ENCODE results near the gene CACNA1I. TPM values are rescaled to one million over a fixed set of nuclear protein-coding genes. Genes with fewer than 3 reads are reported as not detected.

The CACNA1I gene
- total RNA-seq, 4 donors from 2014 or later = under 0.01 to 0.39 (median 0.33) TPM; not detected in 1

DNA sequence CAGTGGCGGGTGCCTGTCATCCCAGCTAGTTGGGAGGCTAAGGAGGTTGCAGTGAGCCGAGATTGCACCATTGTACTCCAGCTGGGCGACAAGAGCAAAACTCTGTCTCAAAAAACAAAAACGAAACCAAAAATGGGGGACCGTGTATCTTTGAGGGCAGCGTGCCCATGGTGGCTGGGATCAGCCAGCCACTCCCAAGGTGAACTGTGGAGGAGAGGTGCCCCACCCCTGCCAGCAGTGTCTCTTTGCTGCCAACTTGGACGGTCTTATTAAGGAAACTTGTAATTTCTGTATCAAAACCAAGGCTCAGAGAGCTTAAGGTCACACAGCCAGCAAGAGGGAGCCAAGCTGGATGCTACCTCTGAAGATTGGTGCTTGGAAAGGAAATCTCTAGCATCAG is 147.7 kb downstream of the CACNA1I start:
- WGBS = 87% methylated on average over 7 of the region's 7 CpGs

GRCh38 chr22:39718921-39719475 is 148.4 kb downstream of the CACNA1I start:
- TF ChIP-seq POLR2AphosphoS5 (IDR thresholded peaks at IDR 0.05) (no peak), POLR2A (IDR thresholded peaks at IDR 0.05; ENCODE audit: low read depth) (no peak), EP300 (IDR thresholded peaks at IDR 0.05) (no peak)
- TF ChIP-seq, protein P1, sequence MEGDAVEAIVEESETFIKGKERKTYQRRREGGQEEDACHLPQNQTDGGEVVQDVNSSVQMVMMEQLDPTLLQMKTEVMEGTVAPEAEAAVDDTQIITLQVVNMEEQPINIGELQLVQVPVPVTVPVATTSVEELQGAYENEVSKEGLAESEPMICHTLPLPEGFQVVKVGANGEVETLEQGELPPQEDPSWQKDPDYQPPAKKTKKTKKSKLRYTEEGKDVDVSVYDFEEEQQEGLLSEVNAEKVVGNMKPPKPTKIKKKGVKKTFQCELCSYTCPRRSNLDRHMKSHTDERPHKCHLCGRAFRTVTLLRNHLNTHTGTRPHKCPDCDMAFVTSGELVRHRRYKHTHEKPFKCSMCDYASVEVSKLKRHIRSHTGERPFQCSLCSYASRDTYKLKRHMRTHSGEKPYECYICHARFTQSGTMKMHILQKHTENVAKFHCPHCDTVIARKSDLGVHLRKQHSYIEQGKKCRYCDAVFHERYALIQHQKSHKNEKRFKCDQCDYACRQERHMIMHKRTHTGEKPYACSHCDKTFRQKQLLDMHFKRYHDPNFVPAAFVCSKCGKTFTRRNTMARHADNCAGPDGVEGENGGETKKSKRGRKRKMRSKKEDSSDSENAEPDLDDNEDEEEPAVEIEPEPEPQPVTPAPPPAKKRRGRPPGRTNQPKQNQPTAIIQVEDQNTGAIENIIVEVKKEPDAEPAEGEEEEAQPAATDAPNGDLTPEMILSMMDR (IDR thresholded peaks at IDR 0.05) = no peak
- DNase-seq (ENCODE audit: extremely low spot score) = no peak
- H3K27me3 ChIP-seq = peaks cover 0 to 25% (median 0%) of the 10 kb centered on the region in 4 donors
- intact Hi-C loops (cut with DNase I) = no loop called here
- no peaks in the 10 kb centered on the region for H3K4me1 ChIP-seq
- no peaks in the 10 kb centered on the region for H3K36me3 ChIP-seq
- WGBS = 95% methylated on average over 6 of the region's 8 CpGs
- H3K4me3 ChIP-seq = no peak overlapping the region
- no peaks in the 10 kb centered on the region for H3K9me3 ChIP-seq
- no peak overlapping the region for H3K27ac ChIP-seq (replicated peaks in 1 of 4)

More for the DNA sequence above, 147.7 kb downstream of the CACNA1I start:
- H3K27me3 ChIP-seq = peaks cover 0 to 19% (median 0%) of the 10 kb centered on the region in 4 donors
- no peak for DNase-seq (ENCODE audit: extremely low spot score)
- H3K27ac ChIP-seq (replicated peaks in 1 of 4) = no peak overlapping the region
- H3K9me3 ChIP-seq = no peaks in the 10 kb centered on the region
- no peak overlapping the region for H3K4me3 ChIP-seq
- no peaks in the 10 kb centered on the region for H3K4me1 ChIP-seq
- intact Hi-C loops (cut with DNase I) = no loop called here
- TF ChIP-seq POLR2AphosphoS5 (IDR thresholded peaks at IDR 0.05) (no peak), EP300 (IDR thresholded peaks at IDR 0.05) (no peak), POLR2A (IDR thresholded peaks at IDR 0.05; ENCODE audit: low read depth) (no peak)
- TF ChIP-seq, protein P1 (IDR thresholded peaks at IDR 0.05) = no peak
- H3K36me3 ChIP-seq = no peaks in the 10 kb centered on the region

DNA sequence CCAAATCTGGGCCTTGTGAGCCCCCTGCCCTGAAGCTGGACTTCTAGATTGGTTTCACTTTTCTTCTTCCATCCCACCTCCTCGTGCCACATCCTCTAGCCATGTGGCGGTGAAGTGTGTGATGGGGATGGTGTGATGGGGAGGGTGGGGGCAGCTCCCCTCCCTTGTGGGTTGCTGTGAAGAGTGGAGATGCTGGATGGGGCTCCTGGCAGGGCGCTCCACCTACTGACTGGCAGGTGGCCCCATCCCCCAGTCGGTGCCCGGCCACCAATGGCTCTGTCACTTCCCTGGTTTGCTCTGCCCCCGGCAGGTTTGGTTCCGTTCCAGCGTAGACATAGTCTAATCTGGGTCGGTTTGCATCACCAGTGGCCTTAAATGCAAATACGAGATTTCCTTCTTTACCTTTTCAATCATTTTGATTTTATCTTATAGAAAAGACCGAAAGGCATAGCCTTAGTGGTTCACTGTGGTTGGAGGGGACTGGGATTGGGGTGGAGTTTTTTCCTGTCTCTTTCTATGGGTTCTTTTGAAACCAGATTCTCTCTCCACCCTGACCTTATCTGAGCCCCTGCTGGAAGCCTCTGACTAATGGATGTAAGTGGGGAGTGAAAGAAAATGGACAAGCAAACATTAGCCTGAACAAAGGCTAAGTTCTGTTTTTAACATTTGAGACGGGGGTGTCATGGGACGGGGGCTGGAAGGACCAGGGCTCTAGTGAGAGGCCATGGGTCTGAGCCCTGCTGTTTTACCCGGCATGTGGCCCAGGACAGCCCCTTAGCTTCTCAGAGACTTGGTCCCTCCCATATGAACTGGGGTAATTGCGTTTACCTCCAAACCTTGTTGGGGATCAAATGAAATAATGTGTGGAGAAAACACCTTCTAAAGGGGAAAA is 149.3 kb downstream of the CACNA1I start:
- no peak overlapping the region for H3K4me3 ChIP-seq
- peaks cover 0 to 33% (median 0%) of the 10 kb centered on the region in 4 donors for H3K27me3 ChIP-seq
- no peak for DNase-seq (ENCODE audit: extremely low spot score)
- TF ChIP-seq POLR2AphosphoS5 (IDR thresholded peaks at IDR 0.05) (no peak), POLR2A (IDR thresholded peaks at IDR 0.05; ENCODE audit: low read depth) (no peak), EP300 (IDR thresholded peaks at IDR 0.05) (no peak)
- TF ChIP-seq, protein P1 (IDR thresholded peaks at IDR 0.05) = no peak
- H3K9me3 ChIP-seq = no peaks in the 10 kb centered on the region
- H3K27ac ChIP-seq (replicated peaks in 1 of 4) = no peak overlapping the region
- no peaks in the 10 kb centered on the region for H3K36me3 ChIP-seq
- H3K4me1 ChIP-seq = no peaks in the 10 kb centered on the region
- intact Hi-C loops (cut with DNase I) = no loop called here
- 82% methylated on average over 14 of the region's 15 CpGs for WGBS

DNA sequence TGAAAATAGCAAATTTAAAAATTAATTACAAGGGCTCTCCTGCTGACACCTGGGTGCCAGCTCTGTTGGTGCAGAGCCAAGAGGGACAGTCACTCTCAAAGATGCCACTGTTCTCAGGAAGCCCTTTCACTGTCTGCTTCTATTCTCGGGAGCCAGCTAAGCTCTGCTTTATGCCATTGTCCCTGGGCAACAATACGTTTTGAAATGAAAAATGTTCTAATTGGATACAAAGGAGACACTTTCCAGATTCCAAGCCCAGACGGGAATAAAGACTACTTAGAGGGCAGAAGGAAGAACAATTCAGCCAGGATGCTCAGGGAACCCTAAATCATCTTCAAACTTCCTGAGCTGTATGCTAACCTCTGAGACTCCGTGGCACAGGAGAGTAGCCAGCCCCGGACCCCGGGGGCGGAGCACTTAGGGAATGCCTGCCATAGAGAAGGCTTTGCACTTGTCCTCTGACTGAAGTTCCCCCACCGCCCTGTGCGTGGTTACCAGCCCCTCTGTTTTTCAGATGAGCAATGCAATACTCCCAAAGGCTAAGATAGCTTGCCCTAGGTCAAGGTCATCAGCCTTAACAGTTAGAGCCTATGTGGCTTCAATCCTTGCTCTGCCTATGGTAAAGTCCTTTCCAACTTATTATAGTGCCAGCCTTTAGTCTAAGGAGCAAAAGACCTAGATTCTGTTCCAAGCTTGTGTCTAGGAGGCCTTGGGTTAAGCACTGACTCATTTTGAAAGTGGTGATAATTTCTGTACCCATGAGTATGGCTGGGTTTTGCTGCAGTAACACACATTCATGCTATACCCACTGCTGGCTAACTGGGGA is 150.9 kb downstream of the CACNA1I start:
- no peaks in the 10 kb centered on the region for H3K9me3 ChIP-seq
- no peak for TF ChIP-seq EP300 (IDR thresholded peaks at IDR 0.05)
- no peak for TF ChIP-seq POLR2AphosphoS5 (IDR thresholded peaks at IDR 0.05)
- TF ChIP-seq, protein P1 (IDR thresholded peaks at IDR 0.05) = no peak
- no peak for TF ChIP-seq POLR2A (IDR thresholded peaks at IDR 0.05; ENCODE audit: low read depth)
- H3K27ac ChIP-seq (replicated peaks in 1 of 4) = no peak overlapping the region
- intact Hi-C loops (cut with DNase I) = no loop called here
- no peak for DNase-seq (ENCODE audit: extremely low spot score)
- H3K4me3 ChIP-seq = no peak overlapping the region
- peaks cover 0 to 50% (median 0%) of the 10 kb centered on the region in 4 donors for H3K27me3 ChIP-seq
- WGBS = 53% methylated on average over 8 of the region's 9 CpGs
- no peaks in the 10 kb centered on the region for H3K36me3 ChIP-seq
- no peaks in the 10 kb centered on the region for H3K4me1 ChIP-seq

All from esophagus muscularis mucosa (tissue), 4 donors.